Glutamatergic neuron (in vitro differentiated cells): ENCODE data around the gene RTCB. TPM values are rescaled to one million over a fixed set of nuclear protein-coding genes. Genes with fewer than 3 reads are reported as not detected.

Source experiments
- DNase-seq: peaks from one replicate; pipeline ENCODE4 v3.0.0; 2022
- H3K27ac Mint-ChIP-seq: one replicate; pipeline ENCODE4 v1.8.0; 2020; ENCODE audit warnings: mild to moderate bottlenecking, mixed read lengths, inconsistent platforms; ENCODE audit not compliant: unreplicated experiment
- H3K27me3 Mint-ChIP-seq: one replicate; pipeline ENCODE4 v1.8.0; 2020; ENCODE audit warnings: mild to moderate bottlenecking, moderate library complexity, mixed read lengths, inconsistent platforms; ENCODE audit not compliant: unreplicated experiment
- H3K36me3 Mint-ChIP-seq: one replicate; pipeline ENCODE4 v1.8.0; 2020; ENCODE audit warnings: mild to moderate bottlenecking, mixed read lengths, inconsistent platforms; ENCODE audit not compliant: unreplicated experiment
- H3K4me1 Mint-ChIP-seq: one replicate; pipeline ENCODE4 v1.8.0; 2020; ENCODE audit warnings: mild to moderate bottlenecking, low read depth, mixed read lengths, inconsistent platforms; ENCODE audit not compliant: unreplicated experiment
- H3K4me3 Mint-ChIP-seq: one replicate; pipeline ENCODE4 v1.8.0; 2020; ENCODE audit warnings: mild to moderate bottlenecking, mixed read lengths, inconsistent platforms; ENCODE audit not compliant: unreplicated experiment
- H3K9me3 Mint-ChIP-seq: one replicate; pipeline ENCODE4 v1.8.0; 2020; ENCODE audit warnings: mild to moderate bottlenecking, moderate library complexity, mixed read lengths, inconsistent platforms; ENCODE audit not compliant: unreplicated experiment
- total RNA-seq: library from RNA; stranded (reverse); fragmentation: NEBNext Ultra II Directional; extraction: Animal tissue kit (Norgen Biotek cat#: 25700); gene quantifications from one replicate; pipeline ENCODE4 v1.2.1, GENCODE V29; 2021; ENCODE audit not compliant: unreplicated experiment
- TF ChIP-seq, protein P1 (sequence below): fragments of 200-600 bp; sonication (generic); IDR thresholded peaks from one replicate; pipeline ENCODE4 v1.5.0; 2021; ENCODE audit not compliant: partially characterized antibody, unreplicated experiment

The RTCB gene
- total RNA-seq, 1 donor from 2014 or later = 87.6 TPM

DNA sequence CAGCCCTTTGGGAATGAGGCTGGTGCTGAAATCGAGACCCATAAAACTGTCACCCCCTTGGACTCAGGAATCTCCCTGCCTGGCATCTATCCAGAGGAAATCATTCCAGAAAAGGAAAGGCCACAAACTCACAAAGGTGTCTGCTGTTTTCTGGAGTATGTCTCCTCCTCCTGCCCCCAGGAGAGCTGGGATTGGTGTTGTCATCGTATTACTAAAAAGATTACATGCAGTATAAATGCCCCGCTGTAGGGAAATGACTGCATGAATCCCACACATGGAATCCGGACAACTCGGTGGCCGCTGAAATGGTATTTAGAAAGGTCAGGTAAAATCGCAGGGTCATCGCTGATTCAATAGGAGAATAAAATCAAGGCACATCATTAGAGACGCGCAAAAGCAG is 73.3 kb downstream of the RTCB start:
- no peak for DNase-seq
- Mint-ChIP-seq H3K9me3 (peaks cover 3% of the 10 kb centered on the region), H3K27me3 (peaks cover 15% of the 10 kb centered on the region), H3K27ac (no peak overlapping the region), H3K4me1 (peaks cover 18% of the 10 kb centered on the region), H3K36me3 (no peaks in the 10 kb centered on the region), H3K4me3 (no peak overlapping the region)
- TF ChIP-seq, protein P1, sequence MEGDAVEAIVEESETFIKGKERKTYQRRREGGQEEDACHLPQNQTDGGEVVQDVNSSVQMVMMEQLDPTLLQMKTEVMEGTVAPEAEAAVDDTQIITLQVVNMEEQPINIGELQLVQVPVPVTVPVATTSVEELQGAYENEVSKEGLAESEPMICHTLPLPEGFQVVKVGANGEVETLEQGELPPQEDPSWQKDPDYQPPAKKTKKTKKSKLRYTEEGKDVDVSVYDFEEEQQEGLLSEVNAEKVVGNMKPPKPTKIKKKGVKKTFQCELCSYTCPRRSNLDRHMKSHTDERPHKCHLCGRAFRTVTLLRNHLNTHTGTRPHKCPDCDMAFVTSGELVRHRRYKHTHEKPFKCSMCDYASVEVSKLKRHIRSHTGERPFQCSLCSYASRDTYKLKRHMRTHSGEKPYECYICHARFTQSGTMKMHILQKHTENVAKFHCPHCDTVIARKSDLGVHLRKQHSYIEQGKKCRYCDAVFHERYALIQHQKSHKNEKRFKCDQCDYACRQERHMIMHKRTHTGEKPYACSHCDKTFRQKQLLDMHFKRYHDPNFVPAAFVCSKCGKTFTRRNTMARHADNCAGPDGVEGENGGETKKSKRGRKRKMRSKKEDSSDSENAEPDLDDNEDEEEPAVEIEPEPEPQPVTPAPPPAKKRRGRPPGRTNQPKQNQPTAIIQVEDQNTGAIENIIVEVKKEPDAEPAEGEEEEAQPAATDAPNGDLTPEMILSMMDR = no peak

Other genes with a start within 250 kb of the RTCB start
- 1.4 TPM for gene RFPL2, start 207.2 kb downstream of the RTCB start, total RNA-seq
- not detected for gene SLC5A4, start 156.9 kb downstream of the RTCB start, total RNA-seq
- gene RFPL3, start 54.4 kb downstream of the RTCB start, total RNA-seq = not detected
- not detected for gene BPIFC, start 52.2 kb upstream of the RTCB start, total RNA-seq
- 78.3 TPM for gene FBXO7, start 62.6 kb upstream of the RTCB start, total RNA-seq